Neural cell (in vitro differentiated cells): ENCODE results near the gene DLX6. TPM values are rescaled to one million over a fixed set of nuclear protein-coding genes. Genes with fewer than 3 reads are reported as not detected.

Source experiments
- H2AFZ ChIP-seq: fragments of 200-600, 300-800 bp; sonication (generic), shearing (Covaris generic); 2 replicates; pipeline ENCODE4 v1.6.0; 2014; ENCODE audit warnings: low read depth, mild to moderate bottlenecking, antibody characterized with exemption, low read length, moderate library complexity
- H3F3A ChIP-seq: fragments of 200-600 bp; shearing (Covaris generic); 2 replicates; pipeline ENCODE4 v1.6.1; 2016; ENCODE audit warnings: mild to moderate bottlenecking, moderate library complexity, mixed read lengths, antibody characterized with exemption, low read length; ENCODE audit not compliant: insufficient read depth, poor library complexity, severe bottlenecking
- H3K27ac ChIP-seq: fragments of 200-600, 300-800 bp; sonication (generic), shearing (Covaris generic); 2 replicates; pipeline ENCODE4 v1.5.1; 2014; ENCODE audit warnings: mild to moderate bottlenecking, low read length, moderate library complexity
- H3K27me3 ChIP-seq: fragments of 300-800, 200-600 bp; sonication (generic), shearing (Covaris generic); 2 replicates; pipeline ENCODE4 v1.6.0; 2014; ENCODE audit warnings: mild to moderate bottlenecking, low read depth, low read length, moderate library complexity; ENCODE audit not compliant: insufficient read depth
- H3K36me3 ChIP-seq: fragments of 300-800, 200-600 bp; sonication (generic), shearing (Covaris generic); 2 replicates; pipeline ENCODE4 v1.5.1; 2014; ENCODE audit warnings: mild to moderate bottlenecking, antibody characterized with exemption, low read length, moderate library complexity; ENCODE audit not compliant: insufficient read depth
- H3K4me2 ChIP-seq: fragments of 300-800, 200-600 bp; sonication (generic), shearing (Covaris generic); 2 replicates; pipeline ENCODE4 v1.6.0; 2014; ENCODE audit warnings: mild to moderate bottlenecking, low read length
- H3K4me3 ChIP-seq: fragments of 300-800, 200-600 bp; sonication (generic), shearing (Covaris generic); 2 replicates; pipeline ENCODE4 v1.5.1; 2014; ENCODE audit warnings: mild to moderate bottlenecking, low read length, moderate library complexity
- H3K79me2 ChIP-seq: fragments of 200-600 bp; shearing (Covaris generic); replicated peaks from 2 replicates; pipeline ENCODE4 v1.6.0; 2014; ENCODE audit warnings: mild to moderate bottlenecking, low read length, moderate library complexity; ENCODE audit not compliant: insufficient read depth
- H3K9ac ChIP-seq: fragments of 300-800, 200-600 bp; sonication (generic), shearing (Covaris generic); 2 replicates; pipeline ENCODE4 v1.6.1; 2016; ENCODE audit warnings: mild to moderate bottlenecking, low read length, mixed read lengths
- H3K9me2 ChIP-seq: fragments of 200-600 bp; shearing (Covaris generic); 2 replicates; pipeline ENCODE4 v1.6.1; 2016; ENCODE audit warnings: mild to moderate bottlenecking, low read length, mixed read lengths; ENCODE audit not compliant: insufficient read depth
- H3K9me3 ChIP-seq: fragments of 200-600, 300-800 bp; sonication (generic), shearing (Covaris generic); 2 replicates; pipeline ENCODE4 v1.6.1; 2016; ENCODE audit warnings: mild to moderate bottlenecking, mixed run types, low read length, moderate library complexity, mixed read lengths
- H4K20me1 ChIP-seq: fragments of 200-600 bp; shearing (Covaris generic); 2 replicates; pipeline ENCODE4 v1.6.1; 2016; ENCODE audit warnings: mild to moderate bottlenecking, mixed run types; ENCODE audit not compliant: insufficient read depth
- EP300 ChIP-seq: fragments of 450-650 bp; conservative IDR thresholded peaks from 2 replicates; pipeline ENCODE4 v1.6.1; 2014; ENCODE audit warnings: antibody characterized with exemption, mild to moderate bottlenecking, moderate library complexity; ENCODE audit not compliant: poor library complexity, severe bottlenecking
- EZH2 ChIP-seq: fragments of 200-600, 300-800 bp; shearing (Covaris generic), sonication (generic); IDR thresholded peaks from 2 replicates; pipeline ENCODE4 v1.6.1; 2014; ENCODE audit warnings: antibody characterized with exemption, low read length, borderline replicate concordance, mild to moderate bottlenecking; ENCODE audit not compliant: insufficient read depth, poor library complexity, severe bottlenecking
- MXI1 ChIP-seq: fragments of 450-650 bp; conservative IDR thresholded peaks from 2 replicates; pipeline ENCODE4 v1.6.1; 2014; ENCODE audit warnings: antibody characterized with exemption, mild to moderate bottlenecking; ENCODE audit not compliant: poor library complexity, severe bottlenecking
- POLR2AphosphoS5 ChIP-seq: IDR thresholded peaks from 2 replicates; pipeline ENCODE4 v1.6.1; 2012
- RAD21 ChIP-seq: fragments of 450-650 bp; conservative IDR thresholded peaks from 2 replicates; pipeline ENCODE4 v1.6.1; 2014; ENCODE audit warnings: antibody characterized with exemption, mild to moderate bottlenecking, moderate library complexity
- SMC3 ChIP-seq: fragments of 450-650 bp; conservative IDR thresholded peaks from 2 replicates; pipeline ENCODE4 v1.6.1; 2014; ENCODE audit warnings: antibody characterized with exemption, mild to moderate bottlenecking, moderate library complexity; ENCODE audit not compliant: poor library complexity
- TAF1 ChIP-seq: IDR thresholded peaks from 2 replicates; pipeline ENCODE4 v1.6.1; 2012; ENCODE audit warnings: low read depth
- polyA plus RNA-seq: library from polyadenylated mRNA; depleted of rRNA; stranded (reverse); fragments of >200 nt; gene quantifications from 2 replicates; pipeline ENCODE4 v1.2.3, GENCODE V29; 2014
- TF ChIP-seq, protein P1 (sequence below): IDR thresholded peaks from 2 replicates; pipeline ENCODE4 v1.6.1; 2012; ENCODE audit warnings: borderline replicate concordance
- TF ChIP-seq, protein P2 (sequence below): fragments of 450-650 bp; IDR thresholded peaks from 2 replicates; pipeline ENCODE4 v1.5.1; 2014; ENCODE audit warnings: antibody characterized with exemption, mild to moderate bottlenecking, moderate library complexity; ENCODE audit not compliant: poor library complexity, severe bottlenecking

The DLX6 gene
- polyA plus RNA-seq, 1 donor from 2014 or later = 58.8 TPM

DNA sequence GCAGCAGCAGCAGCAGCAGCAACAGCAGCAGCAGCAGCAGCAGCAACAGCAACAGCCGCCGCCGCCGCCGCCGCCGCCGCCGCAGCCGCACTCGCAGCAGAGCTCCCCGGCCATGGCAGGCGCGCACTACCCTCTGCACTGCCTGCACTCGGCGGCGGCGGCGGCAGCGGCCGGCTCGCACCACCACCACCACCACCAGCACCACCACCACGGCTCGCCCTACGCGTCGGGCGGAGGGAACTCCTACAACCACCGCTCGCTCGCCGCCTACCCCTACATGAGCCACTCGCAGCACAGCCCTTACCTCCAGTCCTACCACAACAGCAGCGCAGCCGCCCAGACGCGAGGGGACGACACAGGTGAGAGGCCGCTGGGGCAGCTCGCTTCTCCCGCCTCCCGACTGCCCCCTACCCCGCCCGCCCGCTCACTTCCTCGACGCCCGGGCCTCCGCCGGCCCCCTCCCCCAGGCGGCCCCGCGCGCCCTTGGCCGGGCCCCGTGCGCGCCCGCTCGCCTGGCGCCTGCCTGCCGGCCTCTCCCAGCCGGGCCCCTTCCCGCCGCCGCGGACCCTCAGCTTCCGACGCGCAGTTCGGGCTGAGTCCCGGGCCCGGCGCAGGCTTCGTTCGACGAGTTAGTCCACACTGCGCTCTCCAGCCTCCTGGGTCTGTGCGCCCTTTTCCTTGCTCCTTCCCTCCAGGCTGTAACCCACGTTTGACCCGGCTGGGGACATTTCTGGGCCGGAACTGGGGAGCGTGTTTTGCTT is 882 bp downstream of the DLX6 start:
- Histone ChIP-seq H3K4me3 (peak overlapping the region; percentile 87), H4K20me1 (peaks cover 8% of the 10 kb centered on the region), H3K27ac (peak overlapping the region; percentile 100), H3K36me3 (peaks cover 11% of the 10 kb centered on the region), H3K4me2 (no peak overlapping the region), H3K9me2 (no peaks in the 10 kb centered on the region), H3K9me3 (no peaks in the 10 kb centered on the region), H2AFZ (no peak overlapping the region), H3K79me2 (peaks cover 87% of the 10 kb centered on the region), H3K9ac (peak overlapping the region; percentile 99), H3F3A (peaks cover 14% of the 10 kb centered on the region), H3K27me3 (peaks cover 19% of the 10 kb centered on the region)
- TF ChIP-seq, protein P1, sequence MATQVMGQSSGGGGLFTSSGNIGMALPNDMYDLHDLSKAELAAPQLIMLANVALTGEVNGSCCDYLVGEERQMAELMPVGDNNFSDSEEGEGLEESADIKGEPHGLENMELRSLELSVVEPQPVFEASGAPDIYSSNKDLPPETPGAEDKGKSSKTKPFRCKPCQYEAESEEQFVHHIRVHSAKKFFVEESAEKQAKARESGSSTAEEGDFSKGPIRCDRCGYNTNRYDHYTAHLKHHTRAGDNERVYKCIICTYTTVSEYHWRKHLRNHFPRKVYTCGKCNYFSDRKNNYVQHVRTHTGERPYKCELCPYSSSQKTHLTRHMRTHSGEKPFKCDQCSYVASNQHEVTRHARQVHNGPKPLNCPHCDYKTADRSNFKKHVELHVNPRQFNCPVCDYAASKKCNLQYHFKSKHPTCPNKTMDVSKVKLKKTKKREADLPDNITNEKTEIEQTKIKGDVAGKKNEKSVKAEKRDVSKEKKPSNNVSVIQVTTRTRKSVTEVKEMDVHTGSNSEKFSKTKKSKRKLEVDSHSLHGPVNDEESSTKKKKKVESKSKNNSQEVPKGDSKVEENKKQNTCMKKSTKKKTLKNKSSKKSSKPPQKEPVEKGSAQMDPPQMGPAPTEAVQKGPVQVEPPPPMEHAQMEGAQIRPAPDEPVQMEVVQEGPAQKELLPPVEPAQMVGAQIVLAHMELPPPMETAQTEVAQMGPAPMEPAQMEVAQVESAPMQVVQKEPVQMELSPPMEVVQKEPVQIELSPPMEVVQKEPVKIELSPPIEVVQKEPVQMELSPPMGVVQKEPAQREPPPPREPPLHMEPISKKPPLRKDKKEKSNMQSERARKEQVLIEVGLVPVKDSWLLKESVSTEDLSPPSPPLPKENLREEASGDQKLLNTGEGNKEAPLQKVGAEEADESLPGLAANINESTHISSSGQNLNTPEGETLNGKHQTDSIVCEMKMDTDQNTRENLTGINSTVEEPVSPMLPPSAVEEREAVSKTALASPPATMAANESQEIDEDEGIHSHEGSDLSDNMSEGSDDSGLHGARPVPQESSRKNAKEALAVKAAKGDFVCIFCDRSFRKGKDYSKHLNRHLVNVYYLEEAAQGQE = peak; percentile 15
- TF ChIP-seq RAD21 (peak; percentile 22), SMC3 (no peak), EP300 (no peak), POLR2AphosphoS5 (peak; percentile 76), EZH2 (no peak), MXI1 (no peak), TAF1 (peak; percentile 20)
- TF ChIP-seq, protein P2, sequence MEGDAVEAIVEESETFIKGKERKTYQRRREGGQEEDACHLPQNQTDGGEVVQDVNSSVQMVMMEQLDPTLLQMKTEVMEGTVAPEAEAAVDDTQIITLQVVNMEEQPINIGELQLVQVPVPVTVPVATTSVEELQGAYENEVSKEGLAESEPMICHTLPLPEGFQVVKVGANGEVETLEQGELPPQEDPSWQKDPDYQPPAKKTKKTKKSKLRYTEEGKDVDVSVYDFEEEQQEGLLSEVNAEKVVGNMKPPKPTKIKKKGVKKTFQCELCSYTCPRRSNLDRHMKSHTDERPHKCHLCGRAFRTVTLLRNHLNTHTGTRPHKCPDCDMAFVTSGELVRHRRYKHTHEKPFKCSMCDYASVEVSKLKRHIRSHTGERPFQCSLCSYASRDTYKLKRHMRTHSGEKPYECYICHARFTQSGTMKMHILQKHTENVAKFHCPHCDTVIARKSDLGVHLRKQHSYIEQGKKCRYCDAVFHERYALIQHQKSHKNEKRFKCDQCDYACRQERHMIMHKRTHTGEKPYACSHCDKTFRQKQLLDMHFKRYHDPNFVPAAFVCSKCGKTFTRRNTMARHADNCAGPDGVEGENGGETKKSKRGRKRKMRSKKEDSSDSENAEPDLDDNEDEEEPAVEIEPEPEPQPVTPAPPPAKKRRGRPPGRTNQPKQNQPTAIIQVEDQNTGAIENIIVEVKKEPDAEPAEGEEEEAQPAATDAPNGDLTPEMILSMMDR = no peak

DNA sequence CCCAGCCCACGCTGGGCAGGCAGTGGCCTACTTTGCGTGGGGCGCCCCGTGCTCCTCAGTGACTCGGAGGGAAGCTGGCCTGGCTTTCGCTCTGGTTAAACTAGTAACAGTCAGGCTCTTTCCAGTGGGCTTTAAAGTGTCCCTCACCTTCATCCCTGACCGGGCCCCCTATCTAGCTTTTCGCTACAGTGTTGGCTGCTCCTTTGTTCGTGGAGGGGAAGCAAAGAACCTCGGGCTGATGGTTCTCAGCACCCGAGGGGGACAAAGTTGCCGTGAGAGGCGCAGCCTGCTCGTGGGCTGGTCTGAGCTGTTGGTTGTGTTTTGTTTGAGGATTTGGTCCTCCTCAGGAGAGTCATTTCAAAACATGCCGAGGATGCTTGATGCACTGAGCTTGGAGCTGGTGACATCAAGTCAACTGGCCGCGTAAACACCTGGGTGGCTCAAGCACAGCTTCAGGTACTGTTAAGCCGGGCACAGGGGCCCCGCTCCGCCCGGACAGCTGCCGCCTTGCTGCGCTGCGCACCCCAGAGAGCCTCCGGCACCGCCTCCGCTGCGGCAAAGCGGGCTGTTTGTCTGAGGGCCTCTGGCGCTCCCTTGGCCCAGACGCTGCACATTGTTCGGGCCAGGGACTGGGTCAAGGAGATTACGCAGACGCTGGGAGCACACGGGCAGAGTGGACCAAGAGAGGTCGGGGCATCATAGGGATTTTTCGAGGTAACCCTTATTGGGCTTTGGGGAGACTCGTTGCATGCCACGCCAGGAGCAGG is 1.6 kb downstream of the DLX6 start:
- peaks cover 8% of the 10 kb centered on the region for H4K20me1 ChIP-seq
- H2AFZ ChIP-seq = no peak overlapping the region
- peak overlapping the region; percentile 87 for H3K4me3 ChIP-seq

More for the DNA sequence above, 1.6 kb downstream of the DLX6 start:
- Histone ChIP-seq H3K9me3 (no peaks in the 10 kb centered on the region), H3K36me3 (peaks cover 11% of the 10 kb centered on the region), H3K27ac (peak overlapping the region; percentile 100), H3K4me2 (peak overlapping the region; percentile 100), H3K79me2 (peaks cover 87% of the 10 kb centered on the region), H3K9me2 (no peaks in the 10 kb centered on the region), H3K27me3 (peaks cover 14% of the 10 kb centered on the region), H3K9ac (peak overlapping the region; percentile 99), H3F3A (peaks cover 14% of the 10 kb centered on the region)
- TF ChIP-seq, protein P2 = no peak
- peak; percentile 70 for TF ChIP-seq POLR2AphosphoS5
- peak; percentile 9 for TF ChIP-seq MXI1
- no peak for TF ChIP-seq SMC3
- TF ChIP-seq, protein P1 = peak; percentile 89
- TF ChIP-seq EP300 = no peak
- peak; percentile 9 for TF ChIP-seq TAF1
- no peak for TF ChIP-seq RAD21
- TF ChIP-seq EZH2 = no peak
